Myocyte (in vitro differentiated cells): ENCODE measurements around the gene MED26. TPM values are rescaled to one million over a fixed set of nuclear protein-coding genes. Genes with fewer than 3 reads are reported as not detected.
"Not testable (repeated sequence)": the region's sequence is repeated elsewhere in the genome, so short reads cannot be mapped to it uniquely, and the experiment has no call there.

ENCODE experiments used
- DNase-seq: peaks from one replicate; pipeline ENCODE4 v3.0.0-alpha.2; 2012; ENCODE audit warnings: low read depth
- total RNA-seq: library from RNA; depleted of rRNA; stranded (reverse); fragments of >200 nt; gene quantifications from 2 replicates; pipeline ENCODE4 v1.2.3, GENCODE V29; 2014

MED26 gene
- total RNA-seq, 1 donor from 2014 or later: 9.2 TPM

- not testable (repeated sequence) for DNase-seq
Observed at GRCh38 chr19:16651421-16652188, 23.6 kb upstream of the MED26 start.

GRCh38 chr19:16650821-16651220 lies 22.8 kb upstream of the MED26 start:
- no peak for DNase-seq

- DNase-seq: no peak
Observed at GRCh38 chr19:16649734-16650133, 21.7 kb upstream of the MED26 start.

GRCh38 chr19:16645140-16645539 lies 17.1 kb upstream of the MED26 start:
- DNase-seq: peak; percentile 33

- no peak for DNase-seq
Observed at GRCh38 chr19:16641695-16642094, 13.7 kb upstream of the MED26 start.

GRCh38 chr19:16640951-16641350 lies 12.9 kb upstream of the MED26 start:
- DNase-seq: no peak

- DNase-seq: no peak
Observed at GRCh38 chr19:16638666-16639065, 10.7 kb upstream of the MED26 start.

- DNase-seq: peak; percentile 82
Observed at GRCh38 chr19:16637535-16637934, 9.5 kb upstream of the MED26 start.

GRCh38 chr19:16631465-16631864 lies 3.5 kb upstream of the MED26 start:
- DNase-seq: no peak

- DNase-seq: peak; percentile 93
Observed at GRCh38 chr19:16628984-16629691, 1.1 kb upstream of the MED26 start.

- no peak for DNase-seq
Observed at GRCh38 chr19:16627928-16628182, 149 bp downstream of the MED26 start.

GRCh38 chr19:16627193-16627927 lies 644 bp downstream of the MED26 start:
- no peak for DNase-seq

GRCh38 chr19:16626796-16627192 lies 1.2 kb downstream of the MED26 start:
- no peak for DNase-seq

GRCh38 chr19:16625163-16625958 lies 2.6 kb downstream of the MED26 start:
- no peak for DNase-seq

- DNase-seq: no peak
Observed at GRCh38 chr19:16624236-16624635, 3.8 kb downstream of the MED26 start.

- DNase-seq: no peak
Observed at GRCh38 chr19:16623576-16623975, 4.4 kb downstream of the MED26 start.

GRCh38 chr19:16623066-16623465 lies 4.9 kb downstream of the MED26 start:
- DNase-seq: no peak

GRCh38 chr19:16621165-16621800 lies 6.7 kb downstream of the MED26 start:
- no peak for DNase-seq

- DNase-seq: no peak
Observed at GRCh38 chr19:16620584-16620983, 7.4 kb downstream of the MED26 start.

GRCh38 chr19:16620018-16620417 lies 8.0 kb downstream of the MED26 start:
- peak; percentile 77 for DNase-seq

GRCh38 chr19:16619457-16619856 lies 8.5 kb downstream of the MED26 start:
- peak; percentile 90 for DNase-seq
